A549 (cell line): ENCODE results near the gene TRAPPC2L. TPM values are rescaled to one million over a fixed set of nuclear protein-coding genes. Genes with fewer than 3 reads are reported as not detected.

Experiments used
- ATAC-seq, 2 experiments: fragments of 200-7000 bp in 1 of 2; fragments of >200 bp in 1 of 2; cut with Nextera tagmentation in 1 of 2; cut with Tn5 transposase in 1 of 2; 3 replicates each; pipeline versions ENCODE4 v1.8.0 to v1.9.1; 2018 to 2020; ENCODE audit warnings: mild to moderate bottlenecking in 1 of 2, moderate library complexity in 1 of 2
- CTCF ChIA-PET: fragments of 300-600 bp; sonication (Branson Sonifier 250); formaldehyde crosslinking; extraction: SDS; loops from one replicate; lab custom pipeline; 2021; ENCODE audit warnings: antibody characterized with exemption, inconsistent platforms; lab: Yijun Ruan, JAX
- POLR2A ChIA-PET: fragments of 350-600 bp; formaldehyde crosslinking; extraction: SDS; loops from one replicate; lab custom pipeline; 2021; ENCODE audit warnings: antibody characterized with exemption, inconsistent platforms; lab: Yijun Ruan, JAX
- DNase-seq, 2 experiments: peaks; one replicate each; pipeline versions ENCODE4 v3.0.0 to v3.0.0-alpha.2; 2011 to 2016; ENCODE audit warnings: low read depth in 1 of 2, low spot score in 1 of 2
- FAIRE-seq: peaks from 2 replicates; lab custom pipeline; 2011; peaks lifted over from hg19 to GRCh38; lab: Jason Lieb, UNC
- H3K27ac ChIP-seq, 2 experiments: fragments of >200 bp; sonication (Bioruptor Twin); formaldehyde crosslinking; 3 replicates each; pipeline ENCODE4 v1.5.1; 2016 to 2017
- H3K4me1 ChIP-seq: fragments of >200 bp; sonication (Bioruptor Twin); formaldehyde crosslinking; 3 replicates; pipeline ENCODE4 v1.6.1; 2016
- H3K4me2 ChIP-seq: fragments of >200 bp; sonication (Bioruptor Twin); formaldehyde crosslinking; 3 replicates; pipeline ENCODE4 v1.6.1; 2016
- H3K4me3 ChIP-seq: fragments of >200 bp; sonication (Bioruptor Twin); formaldehyde crosslinking; 3 replicates; pipeline ENCODE4 v1.5.1; 2016
- H3K9me3 ChIP-seq: fragments of >200 bp; sonication (Bioruptor Twin); formaldehyde crosslinking; 3 replicates; pipeline ENCODE4 v1.6.1; 2016
- ATOH8 ChIP-seq: fragments of 250-450 bp; sonication (Bioruptor Pico); IDR thresholded peaks from 2 replicates; pipeline ENCODE4 v1.5.0; 2020; ENCODE audit warnings: low read depth, mild to moderate bottlenecking, moderate library complexity
- CHD2 ChIP-seq: fragments of 150-350 bp; IDR thresholded peaks from 2 replicates; pipeline ENCODE4 v1.6.1; 2014; ENCODE audit warnings: low read length; ENCODE audit not compliant: partially characterized antibody
- CHD4 ChIP-seq: fragments of 200-600 bp; sonication (generic); IDR thresholded peaks from 2 replicates; pipeline ENCODE4 v1.6.1; 2016; ENCODE audit warnings: antibody characterized with exemption, mild to moderate bottlenecking, borderline replicate concordance
- CTCF ChIP-seq: fragments of >200 bp; sonication (Bioruptor Twin); formaldehyde crosslinking; IDR thresholded peaks from 3 replicates; pipeline ENCODE4 v1.5.1; 2016
- E2F6 ChIP-seq: IDR thresholded peaks from 2 replicates; pipeline ENCODE4 v1.6.1; 2012; ENCODE audit warnings: low read depth, borderline replicate concordance
- EHF ChIP-seq: fragments of 250-450 bp; sonication (Bioruptor Pico); IDR thresholded peaks from 2 replicates; pipeline ENCODE4 v1.5.0; 2020; ENCODE audit warnings: mild to moderate bottlenecking
- ESRRA ChIP-seq: fragments of 150-350 bp; IDR thresholded peaks from 2 replicates; pipeline ENCODE4 v1.6.1; 2014; ENCODE audit warnings: mild to moderate bottlenecking, low read length, borderline replicate concordance
- FOSL2 ChIP-seq, 2 experiments: fragments of 450-650 bp in 1 of 2; fragments of >200 bp in 1 of 2; sonication (Bioruptor Twin) in 1 of 2; formaldehyde crosslinking; IDR thresholded peaks; 2 replicates each; pipeline versions ENCODE4 v1.5.0 to v1.6.1; 2016 to 2020; ENCODE audit warnings: mild to moderate bottlenecking in 1 of 2, moderate library complexity in 1 of 2
- GATA3 ChIP-seq: IDR thresholded peaks from 2 replicates; pipeline ENCODE4 v1.6.1; 2012; ENCODE audit warnings: borderline replicate concordance
- HDAC2 ChIP-seq: fragments of 200-600 bp; sonication (generic); IDR thresholded peaks from 2 replicates; pipeline ENCODE4 v1.6.1; 2016
- HEYL ChIP-seq: fragments of 250-450 bp; sonication (Bioruptor Pico); IDR thresholded peaks from 2 replicates; pipeline ENCODE4 v1.8.0; 2021; ENCODE audit warnings: mild to moderate bottlenecking, moderate library complexity
- HOXB13 ChIP-seq: fragments of 250-450 bp; sonication (Bioruptor Pico); IDR thresholded peaks from 2 replicates; pipeline ENCODE4 v1.5.0; 2020; ENCODE audit warnings: low read depth, mild to moderate bottlenecking, moderate library complexity
- HOXB5 ChIP-seq: fragments of 250-450 bp; sonication (Bioruptor Pico); IDR thresholded peaks from 2 replicates; pipeline ENCODE4 v1.5.0; 2020; ENCODE audit warnings: mild to moderate bottlenecking, moderate library complexity
- JUNB ChIP-seq: fragments of >200 bp; sonication (Bioruptor Twin); formaldehyde crosslinking; IDR thresholded peaks from 2 replicates; pipeline ENCODE4 v1.6.1; 2016
- KDM1A ChIP-seq: fragments of 200-600 bp; sonication (generic); IDR thresholded peaks from 2 replicates; pipeline ENCODE4 v1.6.1; 2016; ENCODE audit warnings: low read depth, mild to moderate bottlenecking
- MAZ ChIP-seq: fragments of 150-350 bp; IDR thresholded peaks from 2 replicates; pipeline ENCODE4 v1.6.1; 2014; ENCODE audit warnings: antibody characterized with exemption, low read depth, low read length, borderline replicate concordance
- NR3C1 ChIP-seq: fragments of >200 bp; sonication (Bioruptor Twin); formaldehyde crosslinking; IDR thresholded peaks from 3 replicates; pipeline ENCODE4 v1.6.1; 2017
- REST ChIP-seq: fragments of 200-600 bp; sonication (generic); IDR thresholded peaks from 2 replicates; pipeline ENCODE4 v1.6.1; 2016; ENCODE audit warnings: antibody characterized with exemption, mild to moderate bottlenecking, moderate library complexity
- RFX5 ChIP-seq: fragments of 450-650 bp; IDR thresholded peaks from 2 replicates; pipeline ENCODE4 v1.7.1; 2014; ENCODE audit warnings: antibody characterized with exemption, mild to moderate bottlenecking, moderate library complexity
- SREBF2 ChIP-seq: fragments of 450-650 bp; IDR thresholded peaks from 2 replicates; pipeline ENCODE4 v1.6.1; 2014; ENCODE audit warnings: mild to moderate bottlenecking, moderate library complexity
- ZC3H11A ChIP-seq: fragments of 450-650 bp; IDR thresholded peaks from 2 replicates; pipeline ENCODE4 v1.6.1; 2014; ENCODE audit warnings: antibody characterized with exemption, mild to moderate bottlenecking
- ZFP36 ChIP-seq: fragments of 450-650 bp; IDR thresholded peaks from 2 replicates; pipeline ENCODE4 v1.6.1; 2014; ENCODE audit warnings: borderline replicate concordance; ENCODE audit not compliant: partially characterized antibody
- ZNF302 ChIP-seq: fragments of 250-450 bp; sonication (Bioruptor Pico); IDR thresholded peaks from 2 replicates; pipeline ENCODE4 v1.9.0; 2021; ENCODE audit warnings: inconsistent platforms, mild to moderate bottlenecking, moderate library complexity
- WGBS: methylation state at CpG from one replicate; pipeline ENCODE4 v1.1.6; 2017; ENCODE audit errors: missing lambda C conversion rate; 5-methylcytosine and 5-hydroxymethylcytosine counted together
- polyA plus RNA-seq, 4 experiments: library from polyadenylated mRNA; depleted of rRNA in 3 of 4; stranded (reverse); fragments of >200 nt; fragmentation: RNase III in 1 of 4; extraction: RNeasy Plus Mini Kit Qiagen cat#74134 plus additional on column Dnase treatment in 1 of 4; gene quantifications; 2 replicates in 3 of 4; 3 replicates in 1 of 4; pipeline ENCODE4 v1.2.3, GENCODE V29; 2011 to 2017

TRAPPC2L gene
- polyA plus RNA-seq, 2 of the 4 experiments (the other 2 are of a cell fraction): 70.3 to 80.2 TPM

- H3K4me2 ChIP-seq: no peak overlapping the region
- ChIA-PET CTCF (interaction anchor here (0.9 to 5.9 kb wide), 7 partner anchors 9 to 349 kb away, joined by 3 to 39 read pairs (median 5); partner anchors contain the start of genes GALNS and TRAPPC2L), POLR2A (no interaction called here)
- no peak overlapping the region for H3K4me3 ChIP-seq
- no peak for DNase-seq
- no peak; a peak in 2 of 6 replicates for ATAC-seq
- no peak for FAIRE-seq
- WGBS: 83% methylated on average over 21 of the region's 40 CpGs
- H3K9me3 ChIP-seq: no peaks in the 10 kb centered on the region
- TF ChIP-seq E2F6 (no peak), ZFP36 (no peak), HDAC2 (no peak), RFX5 (no peak), CTCF (no peak), CHD4 (no peak), MAZ (no peak), ESRRA (no peak), HEYL (no peak), ATOH8 (no peak), EHF (no peak), SREBF2 (no peak), JUNB (no peak), ZNF302 (CRISPR knock-in tag) (no peak), ZC3H11A (no peak)
- peaks cover 2% of the 10 kb centered on the region; the same call in 2 of the 3 replicates for H3K4me1 ChIP-seq
- H3K27ac ChIP-seq: no peak overlapping the region
These were observed 38.9 kb upstream of the TRAPPC2L start for GRCh38 chr16:88817785-88818574.

GRCh38 chr16:88818575-88818874 lies 38.4 kb upstream of the TRAPPC2L start:
- no peak overlapping the region for H3K27ac ChIP-seq
- WGBS: 90% methylated on average over 18 of the region's 18 CpGs
- H3K4me2 ChIP-seq: no peak overlapping the region
- no peak for ATAC-seq
- DNase-seq: no peak
- TF ChIP-seq ATOH8 (no peak), FOSL2 (IDR thresholded peaks at IDR 0.05) (no peak), FOSL2 (CRISPR knock-in tag; IDR thresholded peaks at IDR 0.05) (no peak), GATA3 (no peak), NR3C1 (no peak), EHF (no peak), HOXB5 (no peak), JUNB (no peak), CHD2 (no peak), REST (no peak), KDM1A (no peak), HOXB13 (no peak)
- no peaks in the 10 kb centered on the region for H3K4me1 ChIP-seq
- H3K9me3 ChIP-seq: no peaks in the 10 kb centered on the region
- H3K4me3 ChIP-seq: no peak overlapping the region
- CTCF ChIA-PET: interaction anchor here (1.1 to 5.9 kb wide), 4 partner anchors 15 to 349 kb away, joined by 3 to 39 read pairs (median 6); partner anchors contain the start of genes GALNS and TRAPPC2L
- no peak for FAIRE-seq
- POLR2A ChIA-PET: no interaction called here
